Stimulated activated naive CD8-positive, alpha-beta T cell treated with anti-CD3 and anti-CD28 coated beads, Interleukin-15, Interleukin-2, amounts not matched to agents 100 U/mL and 50 U/mL, for 24 hours (primary cell): ENCODE data around the gene VWC2.

Experiments
- ATAC-seq: fragments of 150-1000 bp; cut with Tn5 transposase; one replicate; pipeline ENCODE4 v1.10.0; 2021
- DNase-seq: peaks from one replicate; pipeline ENCODE4 v3.0.0; 2021

VWC2 gene

GRCh38 chr7:49783446-49783845 is 10.0 kb downstream of the VWC2 start:
- DNase-seq (no peak), ATAC-seq (no peak)

GRCh38 chr7:49787980-49788379 is 14.5 kb downstream of the VWC2 start:
- no peak for ATAC-seq
- no peak for DNase-seq

- no peak for DNase-seq
- ATAC-seq, result no peak
These were observed 15.1 kb downstream of the VWC2 start for GRCh38 chr7:49788455-49789059.

GRCh38 chr7:49789736-49790135 is 16.3 kb downstream of the VWC2 start:
- DNase-seq, result no peak
- no peak for ATAC-seq

GRCh38 chr7:49790209-49790608 is 16.8 kb downstream of the VWC2 start:
- ATAC-seq (no peak), DNase-seq (no peak)

GRCh38 chr7:49791088-49791741 is 17.8 kb downstream of the VWC2 start:
- ATAC-seq, result no peak
- no peak for DNase-seq

- no peak for ATAC-seq
- DNase-seq, result no peak
These were observed 24.7 kb downstream of the VWC2 start for GRCh38 chr7:49797987-49798660.

- DNase-seq, result no peak
These were observed 26.6 kb downstream of the VWC2 start for GRCh38 chr7:49800031-49800430.

GRCh38 chr7:49802600-49802999 is 29.2 kb downstream of the VWC2 start:
- no peak for DNase-seq

More at GRCh38 chr7:49800031-49800430, 26.6 kb downstream of the VWC2 start:
- no peak for ATAC-seq

GRCh38 chr7:49803812-49804211 is 30.4 kb downstream of the VWC2 start:
- DNase-seq (no peak), ATAC-seq (no peak)

More at GRCh38 chr7:49802600-49802999, 29.2 kb downstream of the VWC2 start:
- no peak for ATAC-seq

- DNase-seq, result no peak
- no peak for ATAC-seq
These were observed 32.1 kb downstream of the VWC2 start for GRCh38 chr7:49805371-49806007.

- DNase-seq, result no peak
- ATAC-seq, result no peak
These were observed 39.1 kb downstream of the VWC2 start for GRCh38 chr7:49812534-49812933.

GRCh38 chr7:49817279-49817678 is 43.8 kb downstream of the VWC2 start:
- DNase-seq (no peak), ATAC-seq (no peak)

- no peak for ATAC-seq
- DNase-seq, result no peak
These were observed 47.7 kb downstream of the VWC2 start for GRCh38 chr7:49821181-49821580.

- DNase-seq (no peak), ATAC-seq (no peak)
These were observed 49.4 kb downstream of the VWC2 start for GRCh38 chr7:49822856-49823255.

- no peak for DNase-seq
- no peak for ATAC-seq
These were observed 50.1 kb downstream of the VWC2 start for GRCh38 chr7:49823566-49823965.

- no peak for ATAC-seq
- DNase-seq, result no peak
These were observed 66.6 kb downstream of the VWC2 start for GRCh38 chr7:49839863-49840645.

GRCh38 chr7:49840751-49841405 is 67.4 kb downstream of the VWC2 start:
- ATAC-seq (no peak), DNase-seq (no peak)

GRCh38 chr7:49845626-49846025 is 72.2 kb downstream of the VWC2 start:
- DNase-seq, result no peak
- no peak for ATAC-seq

- no peak for DNase-seq
- no peak for ATAC-seq
These were observed 74.9 kb downstream of the VWC2 start for GRCh38 chr7:49848211-49848841.

GRCh38 chr7:49850921-49851613 is 77.6 kb downstream of the VWC2 start:
- ATAC-seq, result no peak
- no peak for DNase-seq
